Omental fat pad (tissue), 4 donors: ENCODE results near the gene ACTR2. TPM values are rescaled to one million over a fixed set of nuclear protein-coding genes. Genes with fewer than 3 reads are reported as not detected.
"Not testable (repeated sequence)": the region's sequence is repeated elsewhere in the genome, so short reads cannot be mapped to it uniquely, and the experiment has no call there.

Experiments
- ATAC-seq: fragments of 150-250 bp; one replicate; pipeline ENCODE4 v1.9.1; 2016; ENCODE audit warnings: mild to moderate bottlenecking, moderate library complexity; ENCODE audit not compliant: low FRiP score
- DNase-seq: peaks from one replicate; pipeline ENCODE4 v3.0.0-alpha.2; 2019; ENCODE audit warnings: low spot score
- CTCF ChIP-seq, 3 donors: fragments of 450-650 bp; IDR thresholded peaks; one replicate each; pipeline ENCODE4 v1.5.1; 2016 to 2017; ENCODE audit warnings: antibody characterized with exemption in 3 of 3, mild to moderate bottlenecking in 3 of 3, moderate library complexity in 2 of 3
- total RNA-seq, 4 donors: library from RNA; depleted of rRNA; stranded (reverse); fragments of >200 nt; gene quantifications; one replicate each; pipeline ENCODE4 v1.1.0, GENCODE V29; 2016

Gene ACTR2
- 100 to 1,000 TPM in 2 of 4 donors, 10 to 100 TPM in 2; 56.4 to 115 (median 97.1) TPM for total RNA-seq

GRCh38 chr2:65227456-65228262, at the start of gene ACTR2:
TSS of gene ACTR2 (plus strand) at chr2:65227831. CDS start at chr2:65227910, 79 bp downstream.
- TF ChIP-seq CTCF (IDR thresholded peaks at IDR 0.05) = no peak
- peak; percentile 98 for ATAC-seq
- peak; percentile 75 for DNase-seq

- no peak for TF ChIP-seq CTCF (IDR thresholded peaks at IDR 0.05)
- ATAC-seq (no peak), DNase-seq (no peak)
Measured at GRCh38 chr2:65182570-65182969, 45.1 kb upstream of the ACTR2 start.

GRCh38 chr2:65183406-65183805, 44.2 kb upstream of the ACTR2 start:
- not testable (repeated sequence) for DNase-seq, ATAC-seq

- no peak for TF ChIP-seq CTCF (IDR thresholded peaks at IDR 0.05)
Measured at GRCh38 chr2:65185012-65185411, 42.6 kb upstream of the ACTR2 start.

GRCh38 chr2:65186093-65186868, 41.4 kb upstream of the ACTR2 start:
- no peak for TF ChIP-seq CTCF (IDR thresholded peaks at IDR 0.05)
- DNase-seq (no peak), ATAC-seq (no peak)

More at GRCh38 chr2:65185012-65185411, 42.6 kb upstream of the ACTR2 start:
- ATAC-seq (no peak), DNase-seq (no peak)

- DNase-seq (peak; percentile 52), ATAC-seq (peak; percentile 92)
Measured at GRCh38 chr2:65186872-65187851, 40.5 kb upstream of the ACTR2 start.

More at GRCh38 chr2:65186872-65187851, 40.5 kb upstream of the ACTR2 start:
- peak in 1 of 3 donors; percentile 36 for TF ChIP-seq CTCF (IDR thresholded peaks at IDR 0.05)
